ENCODE measurements around the gene ARHGAP22.

ARHGAP22 gene

GRCh38 chr10:48461623-48462481, 143.0 kb downstream of the ARHGAP22 start:
- TF ChIP-seq SIN3A (IDR thresholded peaks at IDR 0.05; ENCODE audit: borderline replicate concordance, insufficient read depth, low read length) (no peak), FOXP2 (optimal IDR thresholded peaks at IDR 0.05; ENCODE audit: borderline replicate concordance, extremely low read depth, extremely low read length, insufficient read depth) (no peak), REST (IDR thresholded peaks at IDR 0.05; ENCODE audit: insufficient read depth in 1 of 2, low read depth in 2 of 2, low read length in 2 of 2) (no peak), TAF1 (IDR thresholded peaks at IDR 0.05; ENCODE audit: borderline replicate concordance, insufficient read depth, low read length) (no peak), POLR2AphosphoS5 (IDR thresholded peaks at IDR 0.05; ENCODE audit: low read depth, low read length) (no peak)

GRCh38 chr10:48460182-48460581, 144.7 kb downstream of the ARHGAP22 start:
- TF ChIP-seq REST (IDR thresholded peaks at IDR 0.05; ENCODE audit: insufficient read depth in 1 of 2, low read depth in 2 of 2, low read length in 2 of 2) (no peak), FOXP2 (optimal IDR thresholded peaks at IDR 0.05; ENCODE audit: borderline replicate concordance, extremely low read depth, extremely low read length, insufficient read depth) (no peak), SIN3A (IDR thresholded peaks at IDR 0.05; ENCODE audit: borderline replicate concordance, insufficient read depth, low read length) (no peak), POLR2AphosphoS5 (IDR thresholded peaks at IDR 0.05; ENCODE audit: low read depth, low read length) (no peak), TAF1 (IDR thresholded peaks at IDR 0.05; ENCODE audit: borderline replicate concordance, insufficient read depth, low read length) (no peak)

- TF ChIP-seq POLR2AphosphoS5 (IDR thresholded peaks at IDR 0.05; ENCODE audit: low read depth, low read length) (no peak), FOXP2 (optimal IDR thresholded peaks at IDR 0.05; ENCODE audit: borderline replicate concordance, extremely low read depth, extremely low read length, insufficient read depth) (no peak), REST (IDR thresholded peaks at IDR 0.05; ENCODE audit: insufficient read depth in 1 of 2, low read depth in 2 of 2, low read length in 2 of 2) (no peak), TAF1 (IDR thresholded peaks at IDR 0.05; ENCODE audit: borderline replicate concordance, insufficient read depth, low read length) (no peak)
Observed at GRCh38 chr10:48459270-48460150, 145.4 kb downstream of the ARHGAP22 start.

GRCh38 chr10:48458662-48459048, 146.2 kb downstream of the ARHGAP22 start:
- TF ChIP-seq TAF1 (IDR thresholded peaks at IDR 0.05; ENCODE audit: borderline replicate concordance, insufficient read depth, low read length) (no peak), POLR2AphosphoS5 (IDR thresholded peaks at IDR 0.05; ENCODE audit: low read depth, low read length) (no peak), REST (IDR thresholded peaks at IDR 0.05; ENCODE audit: insufficient read depth in 1 of 2, low read depth in 2 of 2, low read length in 2 of 2) (no peak), FOXP2 (optimal IDR thresholded peaks at IDR 0.05; ENCODE audit: borderline replicate concordance, extremely low read depth, extremely low read length, insufficient read depth) (no peak), SIN3A (IDR thresholded peaks at IDR 0.05; ENCODE audit: borderline replicate concordance, insufficient read depth, low read length) (no peak)

Measured in PFSK-1 (cell line).